Measurements from ENCODE around the gene ZNF438. TPM values are rescaled to one million over a fixed set of nuclear protein-coding genes. Genes with fewer than 3 reads are reported as not detected.

ZNF438 gene
- total RNA-seq, 1 experiment from 2014 or later = 4.3 TPM

- intact Hi-C loops (cut with micrococcal nuclease; ENCODE audit: unreplicated experiment) = no loop called here
- DNase-seq = peak; percentile 40
- Mint-ChIP-seq H3K4me1 (ENCODE audit: low read depth, unreplicated experiment) (peaks cover 30% of the 10 kb centered on the region), H3K9me3 (ENCODE audit: low read depth, unreplicated experiment) (peaks cover 9% of the 10 kb centered on the region), H3K4me3 (ENCODE audit: low read depth, unreplicated experiment) (no peak overlapping the region), H3K27me3 (ENCODE audit: unreplicated experiment) (no peaks in the 10 kb centered on the region), H3K27ac (ENCODE audit: unreplicated experiment) (no peak overlapping the region), H3K36me3 (ENCODE audit: insufficient read depth, unreplicated experiment) (no peaks in the 10 kb centered on the region)
- BruUV-seq (replicated peaks) = no TSS peak
- no peak for TF ChIP-seq CTCF (IDR thresholded peaks at IDR 0.05; ENCODE audit: unreplicated experiment)
- CTCF ChIA-PET = interaction anchor here (0.8 to 0.9 kb wide), 2 partner anchors 50 to 234 kb away, joined by 3 read pairs; no protein-coding TSS in a partner anchor
These were observed 50.6 kb downstream of the ZNF438 start for GRCh38 chr10:30980951-30981616.

GRCh38 chr10:30979956-30980355 lies 51.7 kb downstream of the ZNF438 start:
- Mint-ChIP-seq H3K36me3 (ENCODE audit: insufficient read depth, unreplicated experiment) (no peaks in the 10 kb centered on the region), H3K4me1 (ENCODE audit: low read depth, unreplicated experiment) (peaks cover 32% of the 10 kb centered on the region), H3K27me3 (ENCODE audit: unreplicated experiment) (no peaks in the 10 kb centered on the region), H3K9me3 (ENCODE audit: low read depth, unreplicated experiment) (peaks cover 9% of the 10 kb centered on the region), H3K4me3 (ENCODE audit: low read depth, unreplicated experiment) (no peak overlapping the region), H3K27ac (ENCODE audit: unreplicated experiment) (no peak overlapping the region)
- CTCF ChIA-PET = no interaction called here
- no peak for TF ChIP-seq CTCF (IDR thresholded peaks at IDR 0.05; ENCODE audit: unreplicated experiment)
- BruUV-seq (replicated peaks) = no TSS peak
- intact Hi-C loops (cut with micrococcal nuclease; ENCODE audit: unreplicated experiment) = no loop called here
- no peak for DNase-seq

GRCh38 chr10:30978843-30979242 lies 52.8 kb downstream of the ZNF438 start:
- CTCF ChIA-PET = no interaction called here
- intact Hi-C loops (cut with micrococcal nuclease; ENCODE audit: unreplicated experiment) = no loop called here
- H3K27me3 Mint-ChIP-seq (ENCODE audit: unreplicated experiment) = no peaks in the 10 kb centered on the region
- no peak overlapping the region for H3K4me3 Mint-ChIP-seq (ENCODE audit: low read depth, unreplicated experiment)
- TF ChIP-seq CTCF (IDR thresholded peaks at IDR 0.05; ENCODE audit: unreplicated experiment) = no peak
- H3K9me3 Mint-ChIP-seq (ENCODE audit: low read depth, unreplicated experiment) = peaks cover 9% of the 10 kb centered on the region
- H3K27ac Mint-ChIP-seq (ENCODE audit: unreplicated experiment) = peak overlapping the region; percentile 42
- peaks cover 36% of the 10 kb centered on the region for H3K4me1 Mint-ChIP-seq (ENCODE audit: low read depth, unreplicated experiment)
- DNase-seq = no peak
- no TSS peak for BruUV-seq (replicated peaks)
- no peaks in the 10 kb centered on the region for H3K36me3 Mint-ChIP-seq (ENCODE audit: insufficient read depth, unreplicated experiment)

DNA sequence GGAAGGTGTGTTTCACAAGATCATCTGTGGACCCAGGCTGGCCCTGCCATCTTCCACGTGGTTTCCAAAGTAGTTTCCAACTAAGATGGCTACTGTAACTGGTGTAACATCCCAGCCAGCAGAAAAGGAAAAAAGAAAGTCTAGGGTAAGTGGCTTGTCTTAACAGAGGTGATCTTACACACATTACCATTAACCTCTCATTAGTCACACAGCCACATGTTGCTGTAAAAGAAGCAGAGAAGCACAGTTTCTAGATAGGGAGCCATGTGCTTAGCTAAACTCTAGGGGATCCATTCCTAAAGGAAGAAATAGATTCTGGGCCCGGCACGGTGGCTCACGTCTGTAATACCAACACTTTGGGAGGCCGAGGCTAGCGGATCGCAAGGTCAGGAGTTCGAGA lies 54.3 kb downstream of the ZNF438 start:
- TF ChIP-seq CTCF (IDR thresholded peaks at IDR 0.05; ENCODE audit: unreplicated experiment) = no peak
- peak overlapping the region; percentile 39 for H3K27ac Mint-ChIP-seq (ENCODE audit: unreplicated experiment)
- peaks cover 36% of the 10 kb centered on the region for H3K4me1 Mint-ChIP-seq (ENCODE audit: low read depth, unreplicated experiment)
- BruUV-seq (replicated peaks) = no TSS peak
- DNase-seq = no peak
- CTCF ChIA-PET = interaction anchor here (1.6 kb wide), 1 partner anchor 14 kb away, joined by 3 read pairs; no protein-coding TSS in a partner anchor
- H3K9me3 Mint-ChIP-seq (ENCODE audit: low read depth, unreplicated experiment) = peaks cover 7% of the 10 kb centered on the region
- no peaks in the 10 kb centered on the region for H3K36me3 Mint-ChIP-seq (ENCODE audit: insufficient read depth, unreplicated experiment)
- intact Hi-C loops (cut with micrococcal nuclease; ENCODE audit: unreplicated experiment) = no loop called here
- H3K4me3 Mint-ChIP-seq (ENCODE audit: low read depth, unreplicated experiment) = peak overlapping the region; percentile 14
- H3K27me3 Mint-ChIP-seq (ENCODE audit: unreplicated experiment) = no peaks in the 10 kb centered on the region
